K562 (cell line): ENCODE measurements around the gene EFEMP2. TPM values are rescaled to one million over a fixed set of nuclear protein-coding genes. Genes with fewer than 3 reads are reported as not detected.

Source experiments
- ARHGAP35 ChIP-seq: fragments of 450-650 bp; IDR thresholded peaks from 2 replicates; pipeline ENCODE4 v1.6.1; 2018; ENCODE audit not compliant: partially characterized antibody
- CUX1 ChIP-seq: fragments of 200-800 bp; sonication (Bioruptor generic); IDR thresholded peaks from 2 replicates; pipeline ENCODE4 v1.6.1; 2016; ENCODE audit warnings: missing genetic modification characterization, missing compliant biosample characterization
- ERF ChIP-seq: fragments of 450-650 bp; formaldehyde crosslinking; IDR thresholded peaks from 2 replicates; pipeline ENCODE4 v1.4.0; 2020; ENCODE audit warnings: mild to moderate bottlenecking, mixed read lengths
- ETS2 ChIP-seq: IDR thresholded peaks from 2 replicates; pipeline ENCODE4 v1.6.1; 2016; ENCODE audit warnings: borderline replicate concordance, missing genetic modification characterization, mild to moderate bottlenecking, moderate library complexity, missing compliant biosample characterization; ENCODE audit not compliant: poor library complexity, severe bottlenecking
- FIP1L1 ChIP-seq: fragments of 200-400 bp; formaldehyde crosslinking; IDR thresholded peaks from 2 replicates; pipeline ENCODE4 v1.6.1; 2018; ENCODE audit warnings: mild to moderate bottlenecking, low read depth, low read length; ENCODE audit not compliant: poor library complexity, severe bottlenecking
- FOXK2 ChIP-seq, 2 experiments: fragments of 450-650 bp; IDR thresholded peaks in 1 of 2; conservative IDR thresholded peaks in 1 of 2; 2 replicates each; pipeline ENCODE4 v1.6.1; 2016; ENCODE audit warnings: low read depth in 2 of 2, mild to moderate bottlenecking in 1 of 2
- HBP1 ChIP-seq: fragments of 450-650 bp; formaldehyde crosslinking; IDR thresholded peaks from 2 replicates; pipeline ENCODE4 v1.4.0; 2022; ENCODE audit warnings: missing genetic modification characterization
- HSF4 ChIP-seq: fragments of 250-450 bp; sonication (Bioruptor Pico); IDR thresholded peaks from 2 replicates; pipeline ENCODE4 v2.1.2; 2022; ENCODE audit warnings: mild to moderate bottlenecking, moderate library complexity, borderline replicate concordance
- KDM5B ChIP-seq: fragments of 200-600 bp; sonication (generic); IDR thresholded peaks from 2 replicates; pipeline ENCODE4 v1.6.1; 2012; ENCODE audit warnings: low read depth, mild to moderate bottlenecking, moderate library complexity, low read length, control low read depth, inconsistent platforms; ENCODE audit not compliant: insufficient replicate concordance
- MCM5 ChIP-seq: fragments of 450-650 bp; IDR thresholded peaks from 2 replicates; pipeline ENCODE4 v1.6.1; 2016; ENCODE audit warnings: low read depth
- MLX ChIP-seq, 2 experiments: fragments of 450-650 bp in 1 of 2; sonication (generic) in 1 of 2; formaldehyde crosslinking; conservative IDR thresholded peaks; 2 replicates each; pipeline versions ENCODE4 v1.4.0 to v1.8.1; 2020 to 2022; ENCODE audit warnings: mild to moderate bottlenecking in 1 of 2, missing genetic modification reagents in 1 of 2
- MXI1 ChIP-seq: IDR thresholded peaks from 2 replicates; pipeline ENCODE4 v1.6.1; 2011; ENCODE audit warnings: low read depth, mild to moderate bottlenecking, improper control_type of control experiment, low read length
- SETDB1 ChIP-seq: IDR thresholded peaks from one replicate; pipeline ENCODE4 v1.6.1; 2012; ENCODE audit warnings: low read length, control low read depth, inconsistent platforms
- SRF ChIP-seq, 2 experiments: fragments of 250-450, 450-650 bp in 1 of 2; sonication (Bioruptor Pico) in 1 of 2; sonication (generic) in 1 of 2; formaldehyde crosslinking; IDR thresholded peaks; 2 replicates each; pipeline versions ENCODE4 v1.5.0 to v1.5.1; 2020 to 2022; ENCODE audit warnings: mild to moderate bottlenecking in 1 of 2, missing genetic modification reagents in 1 of 2
- STAG1 ChIP-seq: sonication (generic); formaldehyde crosslinking; IDR thresholded peaks from 2 replicates; pipeline ENCODE4 v1.5.0; 2020; ENCODE audit warnings: missing genetic modification reagents, borderline replicate concordance
- STAT5A ChIP-seq: IDR thresholded peaks from 2 replicates; pipeline ENCODE4 v1.6.1; 2012; ENCODE audit warnings: low read length, inconsistent platforms, borderline replicate concordance
- STAT5B ChIP-seq: fragments of 250-450 bp; sonication (Bioruptor Pico); IDR thresholded peaks from 2 replicates; pipeline ENCODE4 v1.8.0; 2021; ENCODE audit warnings: mild to moderate bottlenecking, inconsistent platforms
- TEAD2 ChIP-seq: fragments of 450-650 bp; IDR thresholded peaks from 2 replicates; pipeline ENCODE4 v1.6.1; 2016; ENCODE audit warnings: missing genetic modification characterization, control low read depth, missing compliant biosample characterization
- ZNF644 ChIP-seq: fragments of 200-800 bp; sonication (Bioruptor generic); IDR thresholded peaks from 2 replicates; pipeline ENCODE4 v1.6.1; 2016; ENCODE audit warnings: low read depth, missing genetic modification characterization, missing compliant biosample characterization
- ZNF717 ChIP-seq: fragments of 250-450 bp; sonication (Bioruptor Pico); IDR thresholded peaks from 2 replicates; pipeline ENCODE4 v1.5.0; 2021
- polyA plus RNA-seq, 8 experiments: library from polyadenylated mRNA; depleted of rRNA in 4 of 8; stranded (reverse) in 5 of 8; unstranded in 3 of 8; fragments of >200 nt; fragmentation: Nextera tagmentation in 2 of 8; fragmentation: Illumina TruSeq in 1 of 8; extraction: Ambion mirVana in 2 of 8; extraction: Trizol in 1 of 8; gene quantifications; 2 replicates each; pipeline versions ENCODE4 v1.2.1 to v1.2.3, GENCODE V29; 2011 to 2014; ENCODE audit warnings: inconsistent platforms in 1 of 8, missing spikeins in 1 of 8
- total RNA-seq, 7 experiments: library from RNA; depleted of rRNA in 6 of 7; stranded (reverse); fragments of >200 nt in 6 of 7; fragmentation: Illumina TruSeq in 2 of 7; extraction: Trizol in 2 of 7; gene quantifications; 2 replicates each; pipeline versions ENCODE4 v1.2.1 to v1.2.3, GENCODE V29; 2011 to 2021; ENCODE audit warnings: low replicate concordance in 1 of 7

Gene EFEMP2
- total and polyA plus RNA-seq, 9 of the 15 experiments (the other 6 are each of a cell fraction or from before 2014, with no cell fraction given) = 0.07 to 2.9 (median 0.69) TPM; not detected in 1

GRCh38 chr11:65859812-65860277, 12.8 kb downstream of the EFEMP2 start (continued):
- TF ChIP-seq MLX (CRISPR knock-in tag; conservative IDR thresholded peaks at IDR 0.05) (0 out of 4 replicates have a peak, but pooled peaks of 1 of the 2 experiments have one; percentile 59), STAT5B (CRISPR knock-in tag) (no peak), KDM5B (peak; percentile 54), MCM5 (no peak), MXI1 (no peak), STAT5A (no peak), ARHGAP35 (peak; percentile 63), ZNF644 (tag) (peak; percentile 17; the same call in 1 of the 2 replicates), SETDB1 (no peak), HSF4 (no peak), ETS2 (tag) (no peak), ZNF717 (CRISPR knock-in tag) (0 out of 2 replicates have a peak, but pooled peaks have one; percentile 11), HBP1 (CRISPR knock-in tag) (peak; percentile 96), TEAD2 (tag) (no peak), ERF (CRISPR knock-in tag) (no peak; the same call in 1 of the 2 replicates), STAG1 (no peak), CUX1 (no peak), FIP1L1 (no peak), FOXK2 (conservative IDR thresholded peaks at IDR 0.05 in 1 of 2, IDR thresholded peaks at IDR 0.05 in 1 of 2; ENCODE audit: low read depth in 2 of 2) (0 out of 4 replicates have a peak, but pooled peaks of 1 of the 2 experiments have one; percentile 8), SRF (CRISPR knock-in tag; IDR thresholded peaks at IDR 0.05) (no peak)
- TF ChIP-seq, all 486 proteins: peak for 69
